Chondrocyte (in vitro differentiated cells): ENCODE measurements around the gene MRPS2. TPM values are rescaled to one million over a fixed set of nuclear protein-coding genes. Genes with fewer than 3 reads are reported as not detected.

Source experiments
- DNase-seq: peaks from one replicate; pipeline ENCODE4 v3.0.0; 2021; ENCODE audit warnings: mixed read lengths, low spot score
- H3K27ac Mint-ChIP-seq: one replicate; pipeline ENCODE4 v1.8.0; 2021; ENCODE audit warnings: mild to moderate bottlenecking, moderate library complexity, mixed read lengths; ENCODE audit not compliant: unreplicated experiment
- H3K27me3 Mint-ChIP-seq: 2 replicates; pipeline ENCODE4 v1.8.0; 2021; ENCODE audit warnings: low read depth, mixed read lengths
- H3K36me3 Mint-ChIP-seq: 2 replicates; pipeline ENCODE4 v1.8.0; 2021; ENCODE audit warnings: low read depth, mixed read lengths
- H3K4me1 Mint-ChIP-seq: 2 replicates; pipeline ENCODE4 v1.8.0; 2021; ENCODE audit warnings: low read depth, mild to moderate bottlenecking, mixed read lengths
- H3K4me3 Mint-ChIP-seq: one replicate; pipeline ENCODE4 v1.8.0; 2021; ENCODE audit warnings: mild to moderate bottlenecking, moderate library complexity, mixed read lengths; ENCODE audit not compliant: unreplicated experiment
- H3K9me3 Mint-ChIP-seq: 2 replicates; pipeline ENCODE4 v1.8.0; 2021; ENCODE audit warnings: low read depth, mixed read lengths
- CTCF ChIP-seq: fragments of 200-600 bp; sonication (generic); IDR thresholded peaks from 2 replicates; pipeline ENCODE4 v1.5.0; 2021; ENCODE audit warnings: antibody characterized with exemption, mild to moderate bottlenecking, moderate library complexity
- total RNA-seq: library from RNA; stranded (reverse); gene quantifications from 3 replicates; pipeline ENCODE4 v1.2.1, GENCODE V29; 2021

MRPS2 gene
- total RNA-seq, 1 donor from 2014 or later = 24.4 TPM

GRCh38 chr9:135488527-135488926, 12.0 kb upstream of the MRPS2 start:
- DNase-seq = peak; percentile 58
- Mint-ChIP-seq H3K27ac (no peak overlapping the region), H3K9me3 (no peaks in the 10 kb centered on the region), H3K4me1 (no peaks in the 10 kb centered on the region), H3K27me3 (no peaks in the 10 kb centered on the region), H3K36me3 (peaks cover 15% of the 10 kb centered on the region), H3K4me3 (no peak overlapping the region)
- no peak for TF ChIP-seq CTCF

DNA sequence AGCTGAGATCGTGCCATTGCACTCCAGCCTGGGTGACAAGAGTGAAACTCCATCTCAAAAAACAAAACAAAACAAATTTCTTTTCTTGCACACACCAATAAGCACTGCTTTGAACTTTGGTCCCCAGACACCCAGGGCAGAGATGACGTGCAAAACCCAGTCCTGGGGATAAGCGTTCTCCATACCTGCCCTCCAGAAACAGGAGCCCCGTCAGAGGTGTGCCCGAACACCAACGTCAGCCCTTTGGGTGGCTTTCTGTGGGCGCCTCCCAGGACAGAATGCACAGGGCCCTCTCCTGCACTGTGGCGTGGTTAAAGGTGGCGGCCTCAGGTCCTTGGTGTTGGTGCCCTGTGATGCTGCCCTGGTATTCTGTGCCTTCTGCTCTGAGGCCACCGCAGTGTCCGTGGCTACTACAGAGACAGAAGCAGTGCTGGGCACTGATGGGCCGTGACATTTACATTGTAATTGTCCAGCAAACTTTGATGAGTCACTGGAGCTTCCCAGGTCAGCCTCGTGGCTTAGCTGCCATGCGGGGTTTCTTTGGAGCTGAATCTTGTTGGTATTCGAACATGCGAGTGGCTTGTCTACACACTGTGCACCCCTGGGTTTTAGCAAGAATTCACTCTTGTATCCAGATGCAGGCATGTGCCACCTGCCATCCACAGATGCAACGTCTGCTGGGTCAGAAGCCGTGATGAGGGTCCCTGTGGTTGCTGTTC, 11.1 kb upstream of the MRPS2 start:
- Mint-ChIP-seq H3K4me1 (no peaks in the 10 kb centered on the region), H3K36me3 (peaks cover 15% of the 10 kb centered on the region), H3K4me3 (no peak overlapping the region), H3K27ac (no peak overlapping the region), H3K9me3 (no peaks in the 10 kb centered on the region), H3K27me3 (no peaks in the 10 kb centered on the region)
- DNase-seq = peak; percentile 59
- TF ChIP-seq CTCF = no peak

DNA sequence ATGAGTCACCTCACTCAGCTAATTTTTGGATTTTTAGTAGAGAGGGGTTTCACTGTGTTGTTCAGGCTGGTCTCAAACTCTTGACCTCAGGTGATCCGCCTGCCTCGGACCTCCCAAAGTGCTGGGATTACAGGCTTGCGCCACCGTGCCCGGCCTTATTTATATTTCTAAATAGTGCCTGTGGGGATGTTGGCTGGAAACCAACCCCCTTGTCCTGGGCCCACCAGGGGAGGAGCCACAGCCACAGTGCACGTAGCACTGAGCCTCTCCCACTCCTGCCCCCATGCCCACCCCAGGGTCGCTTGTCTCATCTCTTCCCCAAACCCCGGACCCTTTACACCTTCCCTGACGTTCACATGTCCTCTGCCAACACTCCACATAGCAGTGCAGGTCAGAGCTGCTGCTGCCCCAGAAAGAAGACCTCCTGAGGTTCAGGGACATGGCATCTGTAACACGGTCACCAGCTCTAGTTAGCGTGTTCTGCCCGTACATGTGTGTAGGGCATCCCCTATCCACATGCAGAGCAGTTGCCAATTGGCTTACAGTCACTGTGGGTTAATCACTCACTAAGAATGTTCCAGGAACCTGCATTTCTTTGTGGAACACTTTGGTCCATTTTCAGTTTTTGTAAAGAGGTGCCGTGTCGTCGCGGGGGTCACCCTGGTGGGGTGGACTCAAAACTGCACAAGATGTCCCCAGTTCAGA, 10.2 kb upstream of the MRPS2 start:
- Mint-ChIP-seq H3K4me1 (no peaks in the 10 kb centered on the region), H3K36me3 (peaks cover 11% of the 10 kb centered on the region), H3K27ac (no peak overlapping the region), H3K27me3 (no peaks in the 10 kb centered on the region), H3K4me3 (no peak overlapping the region), H3K9me3 (no peaks in the 10 kb centered on the region)
- no peak for TF ChIP-seq CTCF
- peak; percentile 46 for DNase-seq

GRCh38 chr9:135490980-135491464, 9.5 kb upstream of the MRPS2 start:
- no peak overlapping the region for H3K4me3 Mint-ChIP-seq
- no peaks in the 10 kb centered on the region for H3K4me1 Mint-ChIP-seq
- peak; percentile 87 for DNase-seq
- H3K27ac Mint-ChIP-seq = no peak overlapping the region
- H3K9me3 Mint-ChIP-seq = no peaks in the 10 kb centered on the region
- no peaks in the 10 kb centered on the region for H3K27me3 Mint-ChIP-seq
- TF ChIP-seq CTCF = no peak
- H3K36me3 Mint-ChIP-seq = peaks cover 9% of the 10 kb centered on the region

GRCh38 chr9:135491764-135492163, 8.7 kb upstream of the MRPS2 start:
- H3K9me3 Mint-ChIP-seq = no peaks in the 10 kb centered on the region
- H3K36me3 Mint-ChIP-seq = peaks cover 9% of the 10 kb centered on the region
- H3K4me1 Mint-ChIP-seq = no peaks in the 10 kb centered on the region
- TF ChIP-seq CTCF = no peak
- no peak overlapping the region for H3K4me3 Mint-ChIP-seq
- H3K27me3 Mint-ChIP-seq = no peaks in the 10 kb centered on the region
- DNase-seq = no peak
- no peak overlapping the region for H3K27ac Mint-ChIP-seq
